ENCODE data around the gene DENND1A. TPM values are rescaled to one million over a fixed set of nuclear protein-coding genes. Genes with fewer than 3 reads are reported as not detected.
"Not testable (repeated sequence)": the region's sequence is repeated elsewhere in the genome, so short reads cannot be mapped to it uniquely, and the experiment has no call there.

The DENND1A gene
- total RNA-seq, 2 donors from 2014 or later = 19.3 to 22.8 TPM

DNA sequence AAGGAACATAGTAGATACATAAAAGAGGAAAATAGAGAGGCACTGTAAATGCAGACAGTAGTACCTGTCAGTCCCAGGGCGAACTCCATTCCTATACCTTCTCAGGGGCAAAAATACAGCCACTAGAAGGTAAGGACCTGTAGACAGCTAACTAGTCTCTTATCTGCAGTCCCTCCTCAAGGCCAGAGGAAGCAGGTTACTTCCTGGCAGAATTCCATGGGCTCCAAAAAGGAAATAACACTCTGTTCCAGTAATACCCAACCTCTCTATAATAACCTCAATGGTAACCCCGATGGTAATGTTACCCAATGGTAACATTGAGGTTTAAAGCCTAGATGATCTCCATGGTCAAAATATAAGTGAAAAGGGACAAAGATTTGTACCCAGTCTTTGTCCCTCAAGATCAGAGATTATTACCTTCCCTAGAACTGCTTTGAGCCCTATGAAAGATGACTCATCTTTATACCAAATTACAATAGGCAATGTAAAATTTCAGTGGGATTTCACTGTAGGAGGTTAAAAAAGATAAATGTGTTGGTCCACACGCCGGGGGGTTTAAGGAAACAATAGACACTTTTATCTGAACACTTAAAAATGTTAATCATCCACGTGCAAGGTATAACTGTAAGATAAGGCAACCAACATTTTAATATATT is 113.0 kb downstream of the DENND1A start:
- Mint-ChIP-seq H3K27ac (no peak overlapping the region), H3K4me1 (no peaks in the 10 kb centered on the region), H3K9me3 (no peaks in the 10 kb centered on the region), H3K36me3 (ENCODE audit: low read depth) (no peaks in the 10 kb centered on the region), H3K27me3 (no peaks in the 10 kb centered on the region), H3K4me3 (no peak overlapping the region)
- no peak for ATAC-seq (replicated peaks)

DNA sequence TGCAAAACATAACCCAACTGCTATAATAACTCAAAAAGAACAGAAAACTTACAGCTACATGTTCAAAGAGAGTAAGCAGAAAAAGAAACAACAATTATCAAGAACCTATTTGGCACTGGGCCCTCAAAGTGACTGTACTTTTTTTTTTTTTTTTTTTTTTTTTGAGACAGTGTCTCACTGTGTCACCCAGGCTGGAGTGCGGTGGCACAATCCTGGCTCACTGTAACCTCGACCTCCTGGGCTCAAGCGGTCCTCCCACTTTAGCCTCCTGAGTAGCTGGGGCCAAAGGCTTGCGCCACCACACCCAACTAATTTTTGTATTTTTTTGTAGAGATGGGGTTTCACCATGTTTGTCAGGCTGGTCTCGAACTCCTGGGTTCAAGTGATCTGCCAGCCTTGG is 114.1 kb downstream of the DENND1A start:
- H3K4me3 Mint-ChIP-seq; H3K9me3 Mint-ChIP-seq; H3K27me3 Mint-ChIP-seq; H3K36me3 Mint-ChIP-seq (ENCODE audit: low read depth); H3K4me1 Mint-ChIP-seq; ATAC-seq (replicated peaks); H3K27ac Mint-ChIP-seq: not testable (repeated sequence)

DNA sequence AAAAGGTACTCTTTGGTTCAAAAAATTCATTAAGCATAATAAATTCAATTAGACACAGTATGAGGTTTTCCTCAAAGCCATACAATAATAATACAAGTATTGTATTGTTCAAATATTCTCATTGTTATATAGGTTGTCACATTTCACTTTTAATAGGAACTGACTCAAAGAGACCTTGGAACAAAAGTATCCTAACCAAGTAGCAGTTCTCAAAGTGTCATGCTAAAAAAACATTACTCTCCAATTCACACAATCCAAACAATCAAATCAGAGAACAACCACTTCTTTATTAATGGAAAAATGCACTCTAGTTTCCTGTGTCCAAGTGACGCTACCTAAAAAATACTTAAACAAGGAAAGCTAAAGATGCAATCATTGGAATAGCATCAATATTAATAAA is 115.4 kb downstream of the DENND1A start:
- Mint-ChIP-seq H3K36me3 (ENCODE audit: low read depth) (no peaks in the 10 kb centered on the region), H3K27ac (no peak overlapping the region), H3K9me3 (no peaks in the 10 kb centered on the region), H3K4me3 (no peak overlapping the region), H3K27me3 (no peaks in the 10 kb centered on the region), H3K4me1 (no peaks in the 10 kb centered on the region)
- no peak for ATAC-seq (replicated peaks)

DNA sequence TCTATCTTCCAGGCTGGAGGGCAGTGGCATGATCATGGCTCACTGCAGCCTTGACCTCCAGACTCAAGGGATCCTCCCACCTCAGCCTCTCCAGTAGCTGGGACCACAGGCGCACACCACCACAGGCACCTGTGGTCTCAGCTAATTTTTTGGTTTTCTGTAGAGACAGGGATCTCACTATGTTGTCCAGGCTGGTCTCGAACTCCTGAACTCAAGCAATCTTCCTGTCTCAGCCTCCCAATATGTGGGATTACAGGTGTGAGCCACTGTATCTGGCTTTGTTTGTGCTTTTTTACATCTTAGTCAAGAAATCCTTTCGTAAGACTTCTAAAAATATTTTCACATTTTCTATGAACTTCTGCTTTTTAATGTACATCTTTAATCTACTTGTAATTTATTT is 116.9 kb downstream of the DENND1A start:
- H3K4me3 Mint-ChIP-seq = no peak overlapping the region
- H3K27me3 Mint-ChIP-seq = no peaks in the 10 kb centered on the region
- no peaks in the 10 kb centered on the region for H3K4me1 Mint-ChIP-seq
- no peaks in the 10 kb centered on the region for H3K9me3 Mint-ChIP-seq
- H3K27ac Mint-ChIP-seq = no peak overlapping the region
- H3K36me3 Mint-ChIP-seq (ENCODE audit: low read depth) = no peaks in the 10 kb centered on the region
- ATAC-seq (replicated peaks) = no peak

DNA sequence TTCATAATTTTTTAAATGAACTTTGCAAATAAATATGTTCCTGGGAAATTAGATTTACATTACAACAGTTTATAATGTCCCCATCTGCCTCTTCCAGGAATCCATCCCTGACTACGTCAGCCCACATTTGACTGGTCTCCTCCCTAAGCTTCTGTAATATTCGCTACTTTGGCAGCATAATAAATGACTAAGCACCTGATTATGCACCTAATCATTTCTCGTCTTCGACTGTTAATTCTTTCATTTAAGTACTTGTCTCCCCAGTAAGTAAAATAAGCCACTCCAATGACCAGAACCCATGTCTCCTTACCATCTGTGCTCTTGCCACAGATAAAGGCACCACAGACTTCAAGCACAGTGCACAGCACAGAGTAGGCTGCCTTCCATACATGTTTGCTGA is 122.7 kb downstream of the DENND1A start:
- Mint-ChIP-seq H3K4me3 (no peak overlapping the region), H3K9me3 (no peaks in the 10 kb centered on the region), H3K27ac (no peak overlapping the region), H3K36me3 (ENCODE audit: low read depth) (no peaks in the 10 kb centered on the region), H3K4me1 (no peaks in the 10 kb centered on the region), H3K27me3 (no peaks in the 10 kb centered on the region)
- ATAC-seq (replicated peaks) = no peak

DNA sequence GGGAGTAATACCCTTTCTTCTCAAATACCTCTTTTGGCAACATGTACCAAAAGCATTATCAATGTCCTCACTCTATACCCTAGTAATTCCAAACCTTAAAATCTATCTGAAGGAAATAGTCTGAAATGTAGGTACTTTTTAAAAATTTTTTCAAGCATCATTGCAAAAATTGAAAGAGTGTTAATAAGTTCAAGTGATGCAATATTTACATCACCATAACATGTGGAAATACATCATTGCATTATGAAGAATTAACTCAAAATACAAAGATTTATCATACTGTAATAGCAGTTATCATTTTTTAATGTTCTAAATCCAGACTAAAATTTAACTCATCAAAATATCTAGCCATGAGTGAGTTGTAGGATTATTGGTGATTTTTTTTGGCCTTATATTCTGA is 123.1 kb downstream of the DENND1A start:
- H3K27me3 Mint-ChIP-seq = no peaks in the 10 kb centered on the region
- ATAC-seq (replicated peaks) = no peak
- H3K36me3 Mint-ChIP-seq (ENCODE audit: low read depth) = no peaks in the 10 kb centered on the region
- no peaks in the 10 kb centered on the region for H3K4me1 Mint-ChIP-seq
- no peaks in the 10 kb centered on the region for H3K9me3 Mint-ChIP-seq
- H3K4me3 Mint-ChIP-seq = no peak overlapping the region
- no peak overlapping the region for H3K27ac Mint-ChIP-seq

DNA sequence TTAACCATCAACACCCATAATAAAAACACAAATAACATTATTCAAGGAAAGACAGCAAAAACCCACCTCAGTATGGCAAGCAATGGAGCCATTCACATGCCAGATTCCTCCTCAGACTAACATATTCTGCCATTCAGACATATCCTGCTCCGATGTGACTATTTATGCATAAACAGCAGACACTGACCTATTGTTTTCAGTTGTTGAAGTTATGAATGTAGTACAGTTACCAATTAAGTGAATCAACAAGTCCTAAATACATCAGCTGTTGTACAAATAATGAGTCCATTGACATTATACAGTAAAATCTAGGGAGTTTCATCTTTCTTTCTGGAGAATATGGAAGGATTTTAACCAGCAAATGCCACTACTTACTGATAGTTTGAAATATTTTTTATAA is 131.7 kb downstream of the DENND1A start:
- ATAC-seq (replicated peaks) = no peak
- Mint-ChIP-seq H3K4me1 (peaks cover 9% of the 10 kb centered on the region), H3K4me3 (no peak overlapping the region), H3K36me3 (ENCODE audit: low read depth) (no peaks in the 10 kb centered on the region), H3K27me3 (no peaks in the 10 kb centered on the region), H3K9me3 (no peaks in the 10 kb centered on the region), H3K27ac (no peak overlapping the region)

DNA sequence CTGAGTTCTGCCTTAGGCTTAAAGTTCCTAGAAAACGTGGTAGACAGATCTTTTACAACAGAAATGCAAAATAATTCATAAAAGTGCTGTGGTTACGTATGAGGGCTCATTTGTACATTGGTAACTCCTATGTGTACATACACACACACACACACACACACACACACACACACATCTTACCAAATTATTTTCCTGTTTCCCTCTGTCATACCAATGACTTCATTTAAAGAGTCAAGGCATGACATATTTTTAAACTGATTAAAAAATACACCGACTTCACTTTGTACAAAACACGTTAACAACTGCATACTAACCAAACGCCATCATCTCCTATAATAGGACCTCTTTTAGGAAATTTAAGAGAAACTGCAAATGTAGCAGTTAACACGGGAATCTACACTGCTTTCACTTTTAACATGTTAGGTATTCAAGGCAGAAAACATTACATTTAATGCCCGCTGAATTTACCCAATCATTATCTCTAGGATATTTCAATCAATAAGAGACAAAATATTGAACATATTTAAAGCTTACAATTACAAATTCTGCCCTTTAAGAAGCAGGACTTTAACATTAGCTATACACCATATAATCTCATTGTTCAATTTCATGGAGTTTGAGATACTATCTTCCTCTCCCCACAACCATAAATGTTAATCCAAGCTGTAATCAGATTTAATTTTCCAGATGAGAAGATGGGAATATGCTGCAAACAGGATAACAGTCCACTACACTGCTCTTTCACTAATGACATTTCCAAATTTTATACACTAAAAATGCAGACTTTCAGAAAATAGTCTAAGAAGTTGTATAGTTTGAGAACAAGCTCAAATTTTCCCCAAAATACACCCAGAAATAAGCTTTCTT is 133.1 kb downstream of the DENND1A start:
- Mint-ChIP-seq H3K27ac (no peak overlapping the region), H3K36me3 (ENCODE audit: low read depth) (peaks cover 9% of the 10 kb centered on the region), H3K4me1 (peaks cover 9% of the 10 kb centered on the region), H3K27me3 (no peaks in the 10 kb centered on the region), H3K9me3 (no peaks in the 10 kb centered on the region), H3K4me3 (peak overlapping the region; percentile 5)
- ATAC-seq (replicated peaks) = no peak

DNA sequence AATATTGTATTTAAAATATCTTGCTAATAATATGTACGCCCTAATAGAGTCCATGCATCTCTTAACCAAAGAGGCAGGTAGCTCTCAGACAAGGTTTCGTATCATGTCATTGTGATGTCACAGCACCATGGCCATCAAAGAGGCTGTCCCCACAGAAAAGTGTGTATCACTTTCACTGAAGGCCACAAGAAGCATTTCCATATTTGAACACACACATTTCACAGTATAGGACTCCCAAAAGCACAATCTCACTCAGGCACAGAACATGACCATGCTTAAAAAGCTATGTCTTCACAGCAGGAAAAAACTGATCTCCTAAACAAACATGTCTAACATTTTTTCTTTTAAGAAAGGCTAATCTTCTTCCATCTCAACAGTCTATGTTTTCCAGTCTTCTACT is 133.8 kb downstream of the DENND1A start:
- no peaks in the 10 kb centered on the region for H3K27me3 Mint-ChIP-seq
- peaks cover 11% of the 10 kb centered on the region for H3K36me3 Mint-ChIP-seq (ENCODE audit: low read depth)
- no peak overlapping the region for H3K4me3 Mint-ChIP-seq
- no peak overlapping the region for H3K27ac Mint-ChIP-seq
- H3K9me3 Mint-ChIP-seq = no peaks in the 10 kb centered on the region
- peak; percentile 21 for ATAC-seq (replicated peaks)
- peaks cover 9% of the 10 kb centered on the region for H3K4me1 Mint-ChIP-seq

DNA sequence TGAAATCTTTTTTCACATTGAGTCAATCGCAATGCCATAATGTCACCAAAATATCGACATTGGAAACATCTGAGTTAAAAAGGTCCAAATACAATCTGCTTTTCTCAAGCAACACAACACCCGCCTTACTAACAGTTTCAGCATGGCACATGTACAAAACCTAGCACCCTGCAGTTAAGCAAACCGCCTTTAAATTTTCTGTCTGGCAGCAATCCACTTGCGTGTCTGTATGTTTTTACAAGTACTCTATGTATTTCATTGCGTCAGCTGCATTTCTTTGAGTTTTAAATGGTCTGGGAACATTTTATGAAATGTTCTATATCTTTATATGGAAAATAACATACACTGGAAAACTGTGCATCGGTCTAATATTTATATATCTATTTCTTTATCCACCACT is 134.6 kb downstream of the DENND1A start:
- Mint-ChIP-seq H3K36me3 (ENCODE audit: low read depth) (peaks cover 11% of the 10 kb centered on the region), H3K4me3 (no peak overlapping the region), H3K27ac (no peak overlapping the region), H3K27me3 (no peaks in the 10 kb centered on the region), H3K9me3 (no peaks in the 10 kb centered on the region), H3K4me1 (peaks cover 9% of the 10 kb centered on the region)
- no peak for ATAC-seq (replicated peaks)

DNA sequence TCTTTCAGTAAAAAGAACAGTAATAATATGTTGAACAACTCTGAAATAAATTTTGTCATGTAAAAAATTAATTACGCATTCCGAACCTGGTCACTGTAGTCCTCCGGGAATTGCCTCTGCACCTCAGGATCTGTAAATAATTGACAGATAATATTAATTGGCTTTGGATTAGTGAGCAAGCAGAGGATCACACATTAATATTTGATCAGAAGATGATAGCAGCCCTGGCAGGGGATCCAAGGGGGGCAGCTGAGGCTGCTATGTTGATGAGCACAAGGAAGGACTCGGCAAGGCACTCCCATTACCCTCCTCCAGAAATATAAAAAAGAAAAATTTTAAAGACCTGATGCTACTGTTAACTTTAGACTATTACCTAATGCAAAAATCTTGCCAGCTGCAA is 137.4 kb downstream of the DENND1A start:
- no peak overlapping the region for H3K4me3 Mint-ChIP-seq
- H3K27ac Mint-ChIP-seq = no peak overlapping the region
- no peaks in the 10 kb centered on the region for H3K27me3 Mint-ChIP-seq
- peaks cover 11% of the 10 kb centered on the region for H3K36me3 Mint-ChIP-seq (ENCODE audit: low read depth)
- H3K4me1 Mint-ChIP-seq = peaks cover 5% of the 10 kb centered on the region
- ATAC-seq (replicated peaks) = no peak
- no peaks in the 10 kb centered on the region for H3K9me3 Mint-ChIP-seq

DNA sequence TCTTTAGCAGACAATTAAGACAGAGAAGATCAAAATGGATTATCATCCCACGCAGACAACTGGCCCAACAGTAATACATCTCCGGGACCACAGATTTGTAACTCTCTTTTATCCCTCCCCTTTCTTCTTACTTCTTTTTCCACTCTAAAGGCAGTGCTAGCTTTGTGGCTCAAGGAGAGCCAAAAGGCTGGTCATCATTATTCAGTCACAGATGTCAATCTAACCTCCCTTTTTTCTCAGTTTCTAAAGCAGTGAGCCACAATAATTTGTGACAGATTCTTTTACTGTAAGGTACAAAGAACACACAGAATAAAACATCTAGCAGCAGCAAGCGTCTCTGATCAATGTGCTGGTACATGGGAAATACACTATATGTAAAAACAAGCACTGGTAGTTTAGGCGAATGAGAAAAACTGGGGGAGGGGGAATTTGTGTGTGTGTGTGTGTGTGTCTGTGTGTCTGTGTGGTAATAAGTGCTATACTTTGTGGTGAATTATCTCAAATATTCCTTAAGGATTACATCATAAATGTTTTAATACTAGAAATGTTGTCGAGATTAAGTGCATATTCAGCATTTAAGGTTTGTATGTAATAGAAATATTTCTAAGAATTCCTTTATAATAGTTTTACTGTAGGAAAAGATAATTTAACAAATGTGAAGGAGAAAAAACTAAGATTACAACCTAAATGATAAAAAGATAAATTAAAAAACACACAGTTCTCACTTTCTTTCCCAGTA is 140.2 kb downstream of the DENND1A start:
- no peak overlapping the region for H3K27ac Mint-ChIP-seq
- H3K27me3 Mint-ChIP-seq = no peaks in the 10 kb centered on the region
- peaks cover 11% of the 10 kb centered on the region for H3K36me3 Mint-ChIP-seq (ENCODE audit: low read depth)
- H3K4me3 Mint-ChIP-seq = no peak overlapping the region
- no peaks in the 10 kb centered on the region for H3K4me1 Mint-ChIP-seq
- no peaks in the 10 kb centered on the region for H3K9me3 Mint-ChIP-seq
- ATAC-seq (replicated peaks) = no peak

DNA sequence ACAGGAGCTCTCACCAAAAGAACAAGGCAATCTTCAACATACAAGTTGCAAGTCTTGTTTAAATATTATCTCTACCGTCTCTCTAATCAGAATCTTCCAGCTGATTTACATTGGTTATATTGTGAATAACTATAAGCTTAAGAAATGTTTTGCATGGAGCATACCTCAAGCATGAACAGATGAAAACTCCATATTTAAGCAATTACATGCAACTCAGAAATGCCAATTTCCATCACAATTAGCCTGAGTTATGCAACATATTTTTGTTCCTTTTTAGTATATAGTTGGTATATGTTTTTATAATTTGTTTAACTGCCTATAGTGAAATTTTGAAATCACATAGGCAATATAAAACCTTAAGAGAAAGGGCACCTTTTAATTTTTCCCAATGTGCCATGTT is 142.5 kb downstream of the DENND1A start:
- Mint-ChIP-seq H3K4me3 (no peak overlapping the region), H3K36me3 (ENCODE audit: low read depth) (peaks cover 8% of the 10 kb centered on the region), H3K9me3 (no peaks in the 10 kb centered on the region), H3K27ac (no peak overlapping the region), H3K27me3 (no peaks in the 10 kb centered on the region), H3K4me1 (no peaks in the 10 kb centered on the region)
- ATAC-seq (replicated peaks) = no peak

DNA sequence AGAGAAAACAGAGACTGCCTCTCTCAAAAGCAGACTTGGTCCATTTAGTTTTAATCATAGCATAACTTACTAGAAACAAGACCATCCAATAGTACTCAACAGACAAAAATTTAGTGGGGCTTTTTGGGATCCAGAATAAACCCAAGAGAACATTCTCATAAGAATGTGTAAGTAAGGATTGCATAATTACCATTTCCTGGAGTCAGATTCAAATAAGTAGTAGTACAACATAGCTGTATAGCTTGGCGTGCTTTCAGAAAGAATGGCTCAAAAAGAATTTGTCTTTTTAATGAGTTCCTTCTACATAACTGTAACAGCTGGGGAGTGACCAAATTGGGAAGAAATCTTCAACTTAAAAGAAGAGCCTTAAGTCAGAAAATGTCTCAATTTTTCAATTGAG is 145.4 kb downstream of the DENND1A start:
- H3K4me3 Mint-ChIP-seq = no peak overlapping the region
- peaks cover 4% of the 10 kb centered on the region for H3K4me1 Mint-ChIP-seq
- no peak overlapping the region for H3K27ac Mint-ChIP-seq
- no peaks in the 10 kb centered on the region for H3K36me3 Mint-ChIP-seq (ENCODE audit: low read depth)
- ATAC-seq (replicated peaks) = no peak
- H3K27me3 Mint-ChIP-seq = no peaks in the 10 kb centered on the region
- H3K9me3 Mint-ChIP-seq = no peaks in the 10 kb centered on the region

Measured in activated T-helper 17 cell treated with anti-CD3 and anti-CD28 coated beads, Interleukin-2, amount 50 U/mL, for 72 hours (primary cell).